Measurements from ENCODE around the gene STARD13.

GRCh38 chr13:33191425-33192210 is 93.9 kb downstream of the STARD13 start:
- TF ChIP-seq CTCF (IDR thresholded peaks at IDR 0.05) (no peak), POLR2A (IDR thresholded peaks at IDR 0.05) (no peak)
